ENCODE data around the gene KCNMA1. TPM values are rescaled to one million over a fixed set of nuclear protein-coding genes. Genes with fewer than 3 reads are reported as not detected.

Gene KCNMA1
- total and polyA plus RNA-seq, 9 of the 15 experiments (the other 6 are each of a cell fraction or from before 2014, with no cell fraction given), result 0.01 to 0.95 (median 0.15) TPM; not detected in 4

DNA sequence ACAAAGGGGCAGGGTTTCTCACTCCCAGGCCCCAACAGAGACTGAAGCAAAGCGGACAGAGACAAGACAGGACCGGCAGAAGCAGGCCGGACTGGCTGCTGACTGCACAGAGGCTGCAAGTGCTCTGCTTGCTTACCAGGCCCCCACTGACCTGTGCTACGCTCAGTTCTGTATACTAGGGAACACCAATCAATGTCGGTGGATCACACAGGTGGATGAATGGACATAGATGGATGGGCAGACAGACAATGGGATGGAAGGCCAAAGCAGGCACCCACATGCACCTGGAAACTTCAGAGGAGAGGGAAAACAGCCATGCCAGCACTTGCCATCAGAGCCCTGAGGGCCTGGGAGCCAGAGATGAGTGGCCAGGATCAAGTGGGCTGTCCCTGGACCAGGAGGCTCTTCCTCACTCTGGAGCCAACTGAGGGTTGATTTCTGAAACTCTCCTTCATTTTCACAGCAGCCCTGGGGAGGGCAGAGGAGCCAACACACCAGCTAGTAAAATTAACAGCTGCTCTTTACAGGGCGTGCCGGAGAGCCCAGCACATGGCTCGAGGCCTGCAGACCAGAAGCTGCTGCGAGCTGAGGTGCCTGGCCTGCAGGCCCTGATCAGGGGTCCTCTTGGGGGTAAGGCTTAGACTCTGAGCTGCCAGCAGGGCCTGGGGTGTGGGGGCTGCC lies 243.6 kb downstream of the KCNMA1 start:
- FAIRE-seq (no peak), ATAC-seq (no peak), DNase-seq (ENCODE audit: extremely low read depth in 1 of 4, low spot score in 3 of 4) (no peak)
- Histone ChIP-seq H3K36me3 (ENCODE audit: control insufficient read depth, insufficient read depth, low read length) (no peaks in the 10 kb centered on the region), H2AFZ (ENCODE audit: low read depth, low read length) (no peak overlapping the region), H3K27ac (ENCODE audit: extremely low read depth, low read depth, low read length) (no peak overlapping the region), H3K4me1 (replicated peaks in 1 of 2; ENCODE audit: control insufficient read depth in 2 of 2, insufficient read depth in 2 of 2, low read length in 2 of 2) (no peaks in the 10 kb centered on the region), H3K4me3 (no peak overlapping the region), H3K4me2 (ENCODE audit: insufficient read depth, low read length) (no peak overlapping the region), H3K9me3 (replicated peaks; ENCODE audit: control insufficient read depth, insufficient read depth, low read depth, low read length) (no peaks in the 10 kb centered on the region), H4K20me1 (replicated peaks; ENCODE audit: control insufficient read depth, insufficient read depth, low read length) (0 out of 2 replicates have a peak, but pooled peaks cover 4% of the 10 kb centered on the region), H3K9me1 (ENCODE audit: control insufficient read depth, insufficient read depth, low read length) (no peaks in the 10 kb centered on the region), H3K79me2 (ENCODE audit: control insufficient read depth, insufficient read depth, low read length) (no peaks in the 10 kb centered on the region), H3K27me3 (ENCODE audit: control insufficient read depth in 2 of 2, insufficient read depth in 2 of 2, low read length in 2 of 2) (peaks cover 2% of the 10 kb centered on the region in 2 experiments; a peak in 1 of 5 replicates), H3K9ac (ENCODE audit: insufficient read depth in 1 of 2, low read depth in 2 of 2, low read length in 2 of 2) (no peak overlapping the region)
- ChIA-PET POLR2A (interaction anchor here (0.5 to 0.6 kb wide), 2 partner anchors 38 to 1271 kb away, joined by 3 to 5 read pairs; no protein-coding TSS in a partner anchor), CTCF (ENCODE audit: low intra/inter-chr PET ratio) (interaction anchor here (2.2 kb wide), 1 partner anchor 248 kb away, joined by 11 read pairs; no protein-coding TSS in a partner anchor)
- in situ Hi-C loops (cut with MboI) (loop anchor here (25.0 kb wide), 1 partner anchor 243 kb away; the partner anchor contains the start of gene KCNMA1), intact Hi-C loops (cut with micrococcal nuclease) (no loop called here)
- 0% methylated on average over 9 of the region's 9 CpGs for WGBS (ENCODE audit: insufficient coverage, low coverage, missing lambda C conversion rate)
- BruUV-seq (replicated peaks), result no TSS peak
- no peak for TF ChIP-seq ZNF140 (CRISPR knock-in tag; IDR thresholded peaks at IDR 0.05)
- no peak for TF ChIP-seq HMG20B (CRISPR knock-in tag; IDR thresholded peaks at IDR 0.05)
- TF ChIP-seq, protein P1, sequence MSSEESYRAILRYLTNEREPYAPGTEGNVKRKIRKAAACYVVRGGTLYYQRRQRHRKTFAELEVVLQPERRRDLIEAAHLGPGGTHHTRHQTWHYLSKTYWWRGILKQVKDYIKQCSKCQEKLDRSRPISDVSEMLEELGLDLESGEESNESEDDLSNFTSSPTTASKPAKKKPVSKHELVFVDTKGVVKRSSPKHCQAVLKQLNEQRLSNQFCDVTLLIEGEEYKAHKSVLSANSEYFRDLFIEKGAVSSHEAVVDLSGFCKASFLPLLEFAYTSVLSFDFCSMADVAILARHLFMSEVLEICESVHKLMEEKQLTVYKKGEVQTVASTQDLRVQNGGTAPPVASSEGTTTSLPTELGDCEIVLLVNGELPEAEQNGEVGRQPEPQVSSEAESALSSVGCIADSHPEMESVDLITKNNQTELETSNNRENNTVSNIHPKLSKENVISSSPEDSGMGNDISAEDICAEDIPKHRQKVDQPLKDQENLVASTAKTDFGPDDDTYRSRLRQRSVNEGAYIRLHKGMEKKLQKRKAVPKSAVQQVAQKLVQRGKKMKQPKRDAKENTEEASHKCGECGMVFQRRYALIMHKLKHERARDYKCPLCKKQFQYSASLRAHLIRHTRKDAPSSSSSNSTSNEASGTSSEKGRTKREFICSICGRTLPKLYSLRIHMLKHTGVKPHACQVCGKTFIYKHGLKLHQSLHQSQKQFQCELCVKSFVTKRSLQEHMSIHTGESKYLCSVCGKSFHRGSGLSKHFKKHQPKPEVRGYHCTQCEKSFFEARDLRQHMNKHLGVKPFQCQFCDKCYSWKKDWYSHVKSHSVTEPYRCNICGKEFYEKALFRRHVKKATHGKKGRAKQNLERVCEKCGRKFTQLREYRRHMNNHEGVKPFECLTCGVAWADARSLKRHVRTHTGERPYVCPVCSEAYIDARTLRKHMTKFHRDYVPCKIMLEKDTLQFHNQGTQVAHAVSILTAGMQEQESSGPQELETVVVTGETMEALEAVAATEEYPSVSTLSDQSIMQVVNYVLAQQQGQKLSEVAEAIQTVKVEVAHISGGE (CRISPR knock-in tag; IDR thresholded peaks at IDR 0.05), result no peak
- TF ChIP-seq, protein P2, sequence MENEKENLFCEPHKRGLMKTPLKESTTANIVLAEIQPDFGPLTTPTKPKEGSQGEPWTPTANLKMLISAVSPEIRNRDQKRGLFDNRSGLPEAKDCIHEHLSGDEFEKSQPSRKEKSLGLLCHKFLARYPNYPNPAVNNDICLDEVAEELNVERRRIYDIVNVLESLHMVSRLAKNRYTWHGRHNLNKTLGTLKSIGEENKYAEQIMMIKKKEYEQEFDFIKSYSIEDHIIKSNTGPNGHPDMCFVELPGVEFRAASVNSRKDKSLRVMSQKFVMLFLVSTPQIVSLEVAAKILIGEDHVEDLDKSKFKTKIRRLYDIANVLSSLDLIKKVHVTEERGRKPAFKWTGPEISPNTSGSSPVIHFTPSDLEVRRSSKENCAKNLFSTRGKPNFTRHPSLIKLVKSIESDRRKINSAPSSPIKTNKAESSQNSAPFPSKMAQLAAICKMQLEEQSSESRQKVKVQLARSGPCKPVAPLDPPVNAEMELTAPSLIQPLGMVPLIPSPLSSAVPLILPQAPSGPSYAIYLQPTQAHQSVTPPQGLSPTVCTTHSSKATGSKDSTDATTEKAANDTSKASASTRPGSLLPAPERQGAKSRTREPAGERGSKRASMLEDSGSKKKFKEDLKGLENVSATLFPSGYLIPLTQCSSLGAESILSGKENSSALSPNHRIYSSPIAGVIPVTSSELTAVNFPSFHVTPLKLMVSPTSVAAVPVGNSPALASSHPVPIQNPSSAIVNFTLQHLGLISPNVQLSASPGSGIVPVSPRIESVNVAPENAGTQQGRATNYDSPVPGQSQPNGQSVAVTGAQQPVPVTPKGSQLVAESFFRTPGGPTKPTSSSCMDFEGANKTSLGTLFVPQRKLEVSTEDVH (IDR thresholded peaks at IDR 0.05; ENCODE audit: low read depth, partially characterized antibody), result no peak
- TF ChIP-seq HSF4 (CRISPR knock-in tag; IDR thresholded peaks at IDR 0.05; ENCODE audit: borderline replicate concordance), result no peak
- no peak for TF ChIP-seq NR4A1 (CRISPR knock-in tag; IDR thresholded peaks at IDR 0.05)
- no peak for TF ChIP-seq NR4A1 (tag; IDR thresholded peaks at IDR 0.05)
- TF ChIP-seq HOXB6 (CRISPR knock-in tag; IDR thresholded peaks at IDR 0.05; ENCODE audit: borderline replicate concordance), result no peak
- TF ChIP-seq CHCHD3 (CRISPR knock-in tag; IDR thresholded peaks at IDR 0.05), result no peak
- TF ChIP-seq ZNF143 (CRISPR knock-in tag; IDR thresholded peaks at IDR 0.05), result no peak
- TF ChIP-seq CHD2 (IDR thresholded peaks at IDR 0.05; ENCODE audit: low read depth, low read length), result no peak
- no peak for TF ChIP-seq RNF2 (IDR thresholded peaks at IDR 0.05)
- TF ChIP-seq NCOA1 (IDR thresholded peaks at IDR 0.05; ENCODE audit: low read depth), result no peak
- no peak for TF ChIP-seq FOXP1 (CRISPR knock-in tag; IDR thresholded peaks at IDR 0.05)
